Sigmoid colon (tissue), 7 donors: ENCODE results near the gene IL12A. TPM values are rescaled to one million over a fixed set of nuclear protein-coding genes. Genes with fewer than 3 reads are reported as not detected.
A peak's percentile ranks its signal among the peaks of the same experiment; 100 is the strongest.

Experiments used
- DNase-seq: peaks from one replicate; pipeline ENCODE4 v3.0.0-alpha.2; 2019
- H3K27ac ChIP-seq, 4 donors: fragments of 200-600 bp; sonication (generic); one replicate each; pipeline ENCODE4 v1.5.1; 2016 to 2019; ENCODE audit warnings: mild to moderate bottlenecking in 1 of 4
- H3K27me3 ChIP-seq, 3 donors: fragments of 200-600 bp; sonication (generic); one replicate each; pipeline ENCODE4 v1.5.1; 2019; ENCODE audit warnings: mild to moderate bottlenecking in 1 of 3
- H3K36me3 ChIP-seq, 4 donors: fragments of 200-600 bp; sonication (generic); one replicate each; pipeline ENCODE4 v1.5.1; 2016 to 2019
- H3K4me1 ChIP-seq, 4 donors: fragments of 200-600 bp; sonication (generic); one replicate each; pipeline ENCODE4 v1.5.1; 2017 to 2019
- H3K4me3 ChIP-seq, 4 donors: fragments of 200-600 bp; sonication (generic); one replicate each; pipeline ENCODE4 v1.5.1; 2017 to 2019; ENCODE audit warnings: mild to moderate bottlenecking in 2 of 4, moderate library complexity in 1 of 4
- H3K9me3 ChIP-seq, 4 donors: fragments of 200-600 bp in 3 of 4; sonication (generic) in 3 of 4; one replicate each; pipeline versions ENCODE4 v1.5.1 to v1.6.1; 2013 to 2019
- CTCF ChIP-seq, 4 experiments: fragments of 450-650 bp in 3 of 4; fragments of 200-600 bp in 1 of 4; IDR thresholded peaks; one replicate each; pipeline ENCODE4 v1.5.1; 2016 to 2019; ENCODE audit warnings: antibody characterized with exemption in 4 of 4, mild to moderate bottlenecking in 3 of 4, moderate library complexity in 2 of 4
- EP300 ChIP-seq, 4 donors: sonication (generic); formaldehyde crosslinking; IDR thresholded peaks; one replicate each; pipeline ENCODE4 v1.6.1; 2017; ENCODE audit warnings: antibody characterized with exemption in 4 of 4
- POLR2A ChIP-seq, 2 donors: fragments of 450-650 bp; IDR thresholded peaks; one replicate each; pipeline ENCODE4 v1.6.1; 2016; ENCODE audit warnings: antibody characterized with exemption in 2 of 2, mild to moderate bottlenecking in 2 of 2, moderate library complexity in 2 of 2
- POLR2AphosphoS5 ChIP-seq, 4 donors: sonication (generic); formaldehyde crosslinking; IDR thresholded peaks; one replicate each; pipeline ENCODE4 v1.6.1; 2017; ENCODE audit warnings: antibody characterized with exemption in 4 of 4
- WGBS, 2 donors: extraction: QIAGEN DNeasy Blood & Tissue Kit; methylation state at CpG; one replicate each; pipeline ENCODE4 v1.1.7; 2013; 5-methylcytosine and 5-hydroxymethylcytosine counted together
- intact Hi-C: fragments of 100-400 bp; cut with DNase I; formaldehyde crosslinking; loops from one replicate; pipeline ENCODE4 v1.15.1; 2023
- polyA plus RNA-seq, 3 donors: library from polyadenylated mRNA; stranded (reverse); fragments of 200-250 nt; gene quantifications; one replicate each; pipeline ENCODE4 v1.2.3, GENCODE V29; 2013
- total RNA-seq, 4 donors: library from RNA; depleted of rRNA; stranded (reverse); fragments of >200 nt; gene quantifications; one replicate each; pipeline ENCODE4 v1.1.0, GENCODE V29; 2016
- donor health status: healthy with polysubstance abuse.
- donor health status: Bipolar disorder and iron deficiency.
- donor health status: healthy.

IL12A gene
- total RNA-seq = 1 to 10 TPM in 3 of 4 donors, under 1 TPM in 1; 0.27 to 3.9 (median 1.3) TPM
- under 1 TPM in 1 of 3 donors, not detected in 2; 0.79 TPM for polyA plus RNA-seq

DNA sequence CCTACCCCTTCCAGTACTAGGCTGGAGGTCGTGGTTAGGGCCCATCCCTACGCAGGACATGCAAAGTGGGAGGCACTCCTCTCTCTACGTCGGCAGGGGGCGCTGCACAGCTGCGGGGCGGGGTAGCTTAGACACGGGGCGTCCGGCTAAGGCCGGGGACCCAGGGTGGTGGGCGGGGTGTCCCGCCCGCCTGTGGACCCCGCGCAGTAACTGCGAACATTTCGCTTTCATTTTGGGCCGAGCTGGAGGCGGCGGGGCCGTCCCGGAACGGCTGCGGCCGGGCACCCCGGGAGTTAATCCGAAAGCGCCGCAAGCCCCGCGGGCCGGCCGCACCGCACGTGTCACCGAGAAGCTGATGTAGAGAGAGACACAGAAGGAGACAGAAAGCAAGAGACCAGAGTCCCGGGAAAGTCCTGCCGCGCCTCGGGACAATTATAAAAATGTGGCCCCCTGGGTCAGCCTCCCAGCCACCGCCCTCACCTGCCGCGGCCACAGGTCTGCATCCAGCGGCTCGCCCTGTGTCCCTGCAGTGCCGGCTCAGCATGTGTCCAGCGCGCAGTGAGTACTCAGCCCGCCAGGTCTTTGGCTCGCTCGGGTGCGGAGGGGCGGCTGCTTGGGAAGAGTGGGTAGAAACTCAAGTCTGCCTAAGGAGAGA lies at the start of gene IL12A:
IL12A (plus strand) TSS at position 219 of the 655 bp plus-strand sequence.
- Histone ChIP-seq H3K27me3 (no peaks in the 10 kb centered on the region), H3K27ac (peak within 1 kb of the TSS; percentile 10 to 72 (median 32)), H3K4me1 (peaks cover 0 to 39% (median 25%) of the 10 kb centered on the region in 4 donors), H3K9me3 (no peaks in the 10 kb centered on the region), H3K36me3 (no peaks in the 10 kb centered on the region), H3K4me3 (peak within 1 kb of the TSS; percentile 54 to 90 (median 82))
- TF ChIP-seq POLR2A (IDR thresholded peaks at IDR 0.05) (no peak), EP300 (IDR thresholded peaks at IDR 0.05) (no peak), CTCF (IDR thresholded peaks at IDR 0.05) (peak; percentile 73 to 94 (median 81)), POLR2AphosphoS5 (IDR thresholded peaks at IDR 0.05) (no peak)
- WGBS, 2 donors = 1% methylated on average over 54 of the region's 54 CpGs
- peak; percentile 89 for DNase-seq
- intact Hi-C loops = loop anchor here (5.0 kb wide), 1 partner anchor 161 kb away; no protein-coding TSS in a partner anchor

DNA sequence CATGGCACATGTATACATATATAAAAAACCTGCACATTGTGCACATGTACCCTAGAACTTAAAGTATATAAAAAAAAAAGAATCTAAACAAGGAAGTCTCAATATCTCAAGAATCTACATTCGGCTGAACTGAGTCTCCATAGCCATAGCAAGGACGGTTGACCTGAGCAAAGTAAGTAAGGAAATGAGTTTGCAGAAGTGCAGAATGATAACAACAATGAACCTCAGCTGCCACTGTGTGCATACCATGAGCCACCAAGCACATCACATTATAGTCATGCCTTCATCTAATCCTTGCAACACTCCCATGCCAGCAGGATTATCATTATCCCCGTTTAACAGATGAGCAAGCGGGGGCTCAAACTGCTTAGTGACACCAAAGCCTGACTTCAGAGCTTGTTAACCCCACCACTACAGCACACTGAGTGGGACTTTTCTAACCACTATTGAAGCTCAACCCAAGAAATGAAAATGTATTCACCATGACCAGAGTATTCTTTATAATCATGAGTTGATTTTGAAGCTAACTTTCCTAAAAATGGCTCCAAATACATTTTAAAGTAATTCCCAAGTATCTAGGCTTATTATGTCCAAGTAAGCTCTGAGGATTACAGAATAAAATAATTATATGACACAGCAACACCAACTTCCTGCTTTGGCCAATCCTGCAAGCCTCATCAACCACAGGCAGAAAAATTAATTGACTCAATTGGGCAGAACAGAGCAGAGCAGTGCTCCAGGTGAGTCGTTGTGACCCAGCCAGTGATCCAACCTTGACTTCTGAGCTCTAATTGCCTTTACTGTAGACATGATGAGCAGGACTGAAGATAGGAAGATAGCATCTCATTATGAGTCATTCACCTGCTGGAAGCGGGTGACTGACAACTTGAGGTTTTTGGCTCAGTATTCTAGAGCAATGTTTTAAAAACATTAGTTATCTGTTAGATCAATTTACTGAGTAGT lies 47.3 kb upstream of the IL12A start:
- no peak for TF ChIP-seq CTCF (IDR thresholded peaks at IDR 0.05)
- TF ChIP-seq POLR2A (IDR thresholded peaks at IDR 0.05) = no peak
- H3K9me3 ChIP-seq = no peaks in the 10 kb centered on the region
- no peak overlapping the region for H3K4me3 ChIP-seq
- no peak overlapping the region for H3K27ac ChIP-seq
- no peaks in the 10 kb centered on the region for H3K27me3 ChIP-seq
- H3K4me1 ChIP-seq = peaks cover 0 to 18% (median 5%) of the 10 kb centered on the region in 4 donors
- intact Hi-C loops = no loop called here
- 53 to 69% methylated on average over 6 of the region's 6 CpGs for whole genome bisulfite sequencing, 2 donors
- H3K36me3 ChIP-seq = no peaks in the 10 kb centered on the region
- DNase-seq = no peak

GRCh38 chr3:159944781-159945180 lies 43.9 kb upstream of the IL12A start:
- Histone ChIP-seq H3K27me3 (no peaks in the 10 kb centered on the region), H3K27ac (no peak overlapping the region), H3K4me1 (no peaks in the 10 kb centered on the region), H3K4me3 (no peak overlapping the region), H3K9me3 (no peaks in the 10 kb centered on the region), H3K36me3 (no peaks in the 10 kb centered on the region)
- 80 to 82% methylated on average over 1 of the region's 1 CpG for WGBS, 2 donors
- DNase-seq = no peak
- no peak for TF ChIP-seq CTCF (IDR thresholded peaks at IDR 0.05)
- TF ChIP-seq EP300 (IDR thresholded peaks at IDR 0.05) = no peak
- no peak for TF ChIP-seq POLR2A (IDR thresholded peaks at IDR 0.05)
- TF ChIP-seq POLR2AphosphoS5 (IDR thresholded peaks at IDR 0.05) = no peak
- intact Hi-C loops = no loop called here

- no peaks in the 10 kb centered on the region for H3K9me3 ChIP-seq
- intact Hi-C loops = no loop called here
- TF ChIP-seq POLR2AphosphoS5 (IDR thresholded peaks at IDR 0.05) = no peak
- TF ChIP-seq CTCF (IDR thresholded peaks at IDR 0.05) = no peak
- no peak for TF ChIP-seq EP300 (IDR thresholded peaks at IDR 0.05)
- TF ChIP-seq POLR2A (IDR thresholded peaks at IDR 0.05) = no peak
These were observed 42.7 kb upstream of the IL12A start for GRCh38 chr3:159945930-159946329.

More at GRCh38 chr3:159945930-159946329, 42.7 kb upstream of the IL12A start:
- WGBS, 2 donors = 87 to 91% methylated on average over 2 of the region's 2 CpGs
- Histone ChIP-seq H3K27me3 (no peaks in the 10 kb centered on the region), H3K36me3 (no peaks in the 10 kb centered on the region), H3K4me3 (no peak overlapping the region), H3K27ac (no peak overlapping the region), H3K4me1 (no peaks in the 10 kb centered on the region)
- DNase-seq = no peak
